Stimulated activated naive CD8-positive, alpha-beta T cell treated with anti-CD3 and anti-CD28 coated beads, Interleukin-15, Interleukin-2, amounts not matched to agents 100 ng/mL and 50 ng/mL, for 24 hours (primary cell): ENCODE results near the gene DROSHA.
A peak's percentile ranks its signal among the peaks of the same experiment; 100 is the strongest.
"Not testable (repeated sequence)": the region's sequence is repeated elsewhere in the genome, so short reads cannot be mapped to it uniquely, and the experiment has no call there.

Source experiments
- H3K27ac Mint-ChIP-seq: one replicate; pipeline ENCODE4 v1.8.0; 2021; ENCODE audit warnings: mild to moderate bottlenecking, mixed read lengths
- H3K27me3 Mint-ChIP-seq: one replicate; pipeline ENCODE4 v1.8.0; 2021; ENCODE audit warnings: mixed read lengths
- H3K36me3 Mint-ChIP-seq: one replicate; pipeline ENCODE4 v1.8.0; 2021; ENCODE audit warnings: low read depth, mixed read lengths
- H3K4me1 Mint-ChIP-seq: one replicate; pipeline ENCODE4 v1.8.0; 2021; ENCODE audit warnings: low read depth, mixed read lengths
- H3K4me3 Mint-ChIP-seq: one replicate; pipeline ENCODE4 v1.8.0; 2021; ENCODE audit warnings: mild to moderate bottlenecking, mixed read lengths
- H3K9me3 Mint-ChIP-seq: one replicate; pipeline ENCODE4 v1.8.0; 2021; ENCODE audit warnings: mixed read lengths

DROSHA gene

DNA sequence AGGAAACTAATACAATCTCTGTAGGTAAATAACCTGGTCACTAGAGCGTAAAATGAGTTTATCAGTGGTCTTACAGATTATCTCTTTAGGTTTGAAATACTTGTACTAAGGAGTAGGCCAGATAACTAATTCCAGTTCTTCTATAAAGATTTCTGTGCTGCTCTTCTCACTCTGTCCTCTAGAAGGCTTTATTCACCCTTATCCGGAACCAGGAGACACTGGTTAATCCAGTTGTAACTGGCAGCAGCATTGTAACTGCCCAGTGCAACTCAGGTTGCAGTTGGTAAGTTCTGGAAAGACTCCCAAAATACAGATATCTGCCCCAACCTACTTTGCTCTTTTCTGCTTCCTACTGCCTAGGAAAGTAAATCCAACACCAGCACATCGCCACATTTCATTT is 20.0 kb upstream of the DROSHA start:
- Mint-ChIP-seq H3K4me1 (peaks cover 9% of the 10 kb centered on the region), H3K4me3 (no peak overlapping the region), H3K36me3 (peaks cover 70% of the 10 kb centered on the region), H3K27ac (no peak overlapping the region), H3K9me3 (peaks cover 3% of the 10 kb centered on the region), H3K27me3 (no peaks in the 10 kb centered on the region)

GRCh38 chr5:31549114-31549513 is 17.2 kb upstream of the DROSHA start:
- H3K27me3 Mint-ChIP-seq, H3K4me3 Mint-ChIP-seq, H3K27ac Mint-ChIP-seq, H3K4me1 Mint-ChIP-seq, H3K9me3 Mint-ChIP-seq: not testable (repeated sequence)
- H3K36me3 Mint-ChIP-seq = peaks cover 73% of the 10 kb centered on the region

GRCh38 chr5:31537851-31538250 is 6.0 kb upstream of the DROSHA start:
- Mint-ChIP-seq H3K4me3 (no peak overlapping the region), H3K36me3 (peaks cover 62% of the 10 kb centered on the region), H3K9me3 (no peaks in the 10 kb centered on the region), H3K27me3 (no peaks in the 10 kb centered on the region), H3K4me1 (peaks cover 25% of the 10 kb centered on the region), H3K27ac (no peak overlapping the region)

- no peaks in the 10 kb centered on the region for H3K9me3 Mint-ChIP-seq
- no peak overlapping the region for H3K4me3 Mint-ChIP-seq
- H3K27me3 Mint-ChIP-seq = no peaks in the 10 kb centered on the region
- H3K36me3 Mint-ChIP-seq = peaks cover 57% of the 10 kb centered on the region
- no peak overlapping the region for H3K27ac Mint-ChIP-seq
- peaks cover 25% of the 10 kb centered on the region for H3K4me1 Mint-ChIP-seq
These were observed 5.5 kb upstream of the DROSHA start for GRCh38 chr5:31537349-31537748.

- H3K4me3 Mint-ChIP-seq = no peak overlapping the region
- peaks cover 25% of the 10 kb centered on the region for H3K4me1 Mint-ChIP-seq
- H3K27me3 Mint-ChIP-seq = no peaks in the 10 kb centered on the region
- no peaks in the 10 kb centered on the region for H3K9me3 Mint-ChIP-seq
- no peak overlapping the region for H3K27ac Mint-ChIP-seq
- peaks cover 53% of the 10 kb centered on the region for H3K36me3 Mint-ChIP-seq
These were observed 5.0 kb upstream of the DROSHA start for GRCh38 chr5:31536873-31537272.

- H3K4me3 Mint-ChIP-seq = no peak overlapping the region
- no peaks in the 10 kb centered on the region for H3K27me3 Mint-ChIP-seq
- H3K9me3 Mint-ChIP-seq = no peaks in the 10 kb centered on the region
- H3K27ac Mint-ChIP-seq = no peak overlapping the region
- H3K36me3 Mint-ChIP-seq = peaks cover 47% of the 10 kb centered on the region
- peaks cover 45% of the 10 kb centered on the region for H3K4me1 Mint-ChIP-seq
These were observed 2.7 kb upstream of the DROSHA start for GRCh38 chr5:31534527-31535046.

GRCh38 chr5:31531543-31531887 is 378 bp downstream of the DROSHA start:
- H3K4me3 Mint-ChIP-seq = peak overlapping the region; percentile 93
- H3K27ac Mint-ChIP-seq = peak overlapping the region; percentile 88
- H3K9me3 Mint-ChIP-seq = no peaks in the 10 kb centered on the region
- no peaks in the 10 kb centered on the region for H3K27me3 Mint-ChIP-seq
- peaks cover 49% of the 10 kb centered on the region for H3K4me1 Mint-ChIP-seq
- peaks cover 56% of the 10 kb centered on the region for H3K36me3 Mint-ChIP-seq

DNA sequence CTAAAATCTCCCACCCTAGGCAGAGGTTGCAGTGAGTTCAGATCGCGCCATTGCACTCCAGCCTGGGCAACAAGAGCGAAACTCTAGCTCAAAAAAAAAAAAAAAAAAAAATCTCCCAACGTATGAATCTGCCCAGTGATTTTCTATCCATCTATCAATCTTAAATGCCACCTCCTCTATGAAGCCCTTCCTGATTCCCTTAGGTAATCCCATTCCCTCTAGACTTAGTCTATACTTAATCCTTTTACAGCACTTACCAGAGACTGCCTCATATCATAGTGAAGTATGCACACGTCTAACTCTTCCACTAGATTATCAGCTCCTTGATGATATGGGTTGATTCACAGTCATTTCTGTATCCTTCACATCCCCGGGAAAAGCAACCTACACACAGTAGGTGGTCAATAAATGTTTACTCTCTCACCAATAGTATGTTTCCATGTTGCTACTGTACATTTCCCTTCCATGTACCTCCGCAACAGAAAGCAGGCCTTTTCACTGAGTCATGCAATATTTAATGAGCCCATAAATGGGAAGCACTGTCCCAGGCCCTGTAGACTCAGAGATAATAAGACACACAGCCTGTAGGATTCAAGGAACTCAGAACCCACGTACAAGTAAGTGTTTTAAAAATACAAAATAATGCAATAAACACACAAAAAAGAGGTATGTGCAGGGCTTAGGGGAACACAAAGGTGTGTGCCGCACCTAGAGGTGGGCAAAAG is 1.2 kb downstream of the DROSHA start:
- peaks cover 45% of the 10 kb centered on the region for H3K4me1 Mint-ChIP-seq

GRCh38 chr5:31523041-31523440 is 8.9 kb downstream of the DROSHA start:
- Mint-ChIP-seq H3K27me3 (no peaks in the 10 kb centered on the region), H3K36me3 (peaks cover 83% of the 10 kb centered on the region), H3K9me3 (no peaks in the 10 kb centered on the region), H3K27ac (no peak overlapping the region), H3K4me3 (no peak overlapping the region), H3K4me1 (peaks cover 5% of the 10 kb centered on the region)

More for the DNA sequence above, 1.2 kb downstream of the DROSHA start:
- peak overlapping the region; percentile 93 for H3K4me3 Mint-ChIP-seq
- no peaks in the 10 kb centered on the region for H3K27me3 Mint-ChIP-seq
- no peaks in the 10 kb centered on the region for H3K9me3 Mint-ChIP-seq
- peaks cover 56% of the 10 kb centered on the region for H3K36me3 Mint-ChIP-seq
- H3K27ac Mint-ChIP-seq = peak overlapping the region; percentile 88

GRCh38 chr5:31516802-31517201 is 15.1 kb downstream of the DROSHA start:
- H3K4me1 Mint-ChIP-seq = peaks cover 7% of the 10 kb centered on the region
- no peaks in the 10 kb centered on the region for H3K9me3 Mint-ChIP-seq
- H3K27ac Mint-ChIP-seq = no peak overlapping the region
- no peak overlapping the region for H3K4me3 Mint-ChIP-seq
- no peaks in the 10 kb centered on the region for H3K27me3 Mint-ChIP-seq
- H3K36me3 Mint-ChIP-seq = peaks cover 74% of the 10 kb centered on the region

DNA sequence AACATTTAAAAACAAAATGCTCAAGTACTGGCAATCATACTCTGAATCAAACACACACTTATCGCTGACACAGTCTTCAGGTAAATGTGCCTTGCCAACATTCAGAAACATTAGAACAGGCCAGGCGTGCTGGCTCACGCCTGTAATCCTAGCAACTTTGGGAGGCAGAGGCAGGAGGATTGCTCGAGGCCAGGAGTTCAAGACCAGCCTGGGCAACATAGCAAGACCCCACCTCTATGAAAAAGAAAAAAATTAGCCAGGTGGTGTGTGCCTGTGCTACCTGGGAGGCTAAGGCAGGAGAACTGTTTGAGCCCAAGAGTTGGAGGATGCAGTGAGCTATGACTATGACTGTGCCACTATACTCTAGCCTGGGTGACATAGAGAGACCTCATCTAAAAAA is 20.6 kb downstream of the DROSHA start:
- Mint-ChIP-seq H3K27me3 (no peaks in the 10 kb centered on the region), H3K27ac (no peak overlapping the region), H3K4me1 (no peaks in the 10 kb centered on the region), H3K4me3 (no peak overlapping the region), H3K36me3 (peaks cover 78% of the 10 kb centered on the region), H3K9me3 (no peaks in the 10 kb centered on the region)

DNA sequence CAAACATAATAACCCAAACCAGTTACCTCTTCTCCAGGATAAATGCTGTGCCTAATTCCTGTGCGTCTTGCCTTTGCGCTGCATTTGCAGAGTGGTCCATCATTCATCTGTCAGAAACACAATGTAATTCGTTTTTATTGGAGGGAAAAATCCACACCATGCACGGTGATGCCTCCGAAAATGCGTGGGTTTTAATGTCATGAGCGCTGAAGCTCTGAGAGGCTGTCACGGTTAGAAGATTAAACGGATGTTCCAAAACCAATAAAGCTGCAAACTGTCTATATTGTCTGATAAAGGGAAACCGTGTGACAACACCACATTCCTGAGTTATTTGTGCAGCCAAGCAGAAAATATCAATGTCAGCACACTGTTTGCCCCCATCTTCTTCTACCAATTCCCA is 27.4 kb downstream of the DROSHA start:
- Mint-ChIP-seq H3K36me3 (peaks cover 73% of the 10 kb centered on the region), H3K27ac (no peak overlapping the region), H3K4me3 (no peak overlapping the region), H3K27me3 (no peaks in the 10 kb centered on the region), H3K9me3 (no peaks in the 10 kb centered on the region), H3K4me1 (no peaks in the 10 kb centered on the region)

- H3K36me3 Mint-ChIP-seq = peaks cover 77% of the 10 kb centered on the region
- H3K4me3 Mint-ChIP-seq = no peak overlapping the region
- H3K27me3 Mint-ChIP-seq = no peaks in the 10 kb centered on the region
- H3K4me1 Mint-ChIP-seq = no peaks in the 10 kb centered on the region
- no peaks in the 10 kb centered on the region for H3K9me3 Mint-ChIP-seq
- no peak overlapping the region for H3K27ac Mint-ChIP-seq
These were observed 29.4 kb downstream of the DROSHA start for GRCh38 chr5:31502506-31502905.

DNA sequence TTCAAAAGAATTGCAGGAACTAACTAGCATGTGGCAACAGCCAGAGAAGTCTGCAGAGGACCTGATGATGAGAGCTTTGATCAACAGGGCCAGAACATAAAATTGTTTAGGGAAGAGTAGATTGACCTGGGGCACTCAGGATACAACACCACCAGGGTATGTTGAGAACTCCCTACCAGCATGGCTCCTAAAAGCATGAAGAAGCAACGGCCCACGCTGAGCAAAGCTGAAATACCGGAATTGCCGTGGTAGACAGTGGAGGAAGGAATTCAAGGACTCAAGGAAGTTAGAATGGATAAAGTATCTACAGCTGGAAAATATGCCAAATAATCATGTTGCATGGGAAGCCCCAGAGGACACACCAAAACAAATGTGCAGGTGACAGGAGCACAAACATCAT is 31.6 kb downstream of the DROSHA start:
- Mint-ChIP-seq H3K36me3 (peaks cover 80% of the 10 kb centered on the region), H3K27ac (no peak overlapping the region), H3K4me1 (no peaks in the 10 kb centered on the region), H3K9me3 (no peaks in the 10 kb centered on the region), H3K27me3 (no peaks in the 10 kb centered on the region), H3K4me3 (no peak overlapping the region)

- Mint-ChIP-seq H3K27me3 (no peaks in the 10 kb centered on the region), H3K4me3 (no peak overlapping the region), H3K4me1 (no peaks in the 10 kb centered on the region), H3K9me3 (no peaks in the 10 kb centered on the region), H3K27ac (no peak overlapping the region), H3K36me3 (peaks cover 71% of the 10 kb centered on the region)
These were observed 35.0 kb downstream of the DROSHA start for GRCh38 chr5:31496891-31497290.

DNA sequence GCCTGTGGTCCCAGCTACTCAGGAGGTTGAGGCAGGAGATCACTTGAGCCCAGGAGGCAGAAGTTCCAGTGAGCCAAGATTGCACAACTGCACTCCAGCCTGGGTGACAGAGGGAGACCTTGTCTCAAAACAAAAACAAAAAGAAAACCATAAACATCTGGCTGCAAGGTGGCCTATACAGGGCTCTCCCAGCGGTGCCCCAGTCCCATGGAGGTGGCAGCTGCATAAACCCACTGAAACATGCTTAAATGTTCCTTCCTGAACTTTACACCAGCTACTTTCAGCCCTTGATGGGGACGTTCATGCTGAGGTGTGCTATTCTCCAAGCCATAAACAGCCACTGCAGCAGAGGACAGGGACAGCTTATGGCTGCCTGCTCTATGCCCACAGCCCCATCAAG is 35.6 kb downstream of the DROSHA start:
- H3K27ac Mint-ChIP-seq = no peak overlapping the region
- no peaks in the 10 kb centered on the region for H3K4me1 Mint-ChIP-seq
- H3K27me3 Mint-ChIP-seq = no peaks in the 10 kb centered on the region
- no peaks in the 10 kb centered on the region for H3K9me3 Mint-ChIP-seq
- H3K4me3 Mint-ChIP-seq = no peak overlapping the region
- H3K36me3 Mint-ChIP-seq = peaks cover 68% of the 10 kb centered on the region
